Neutrophil (primary cell): Measurements from ENCODE around the gene TRPM3.

Experiments
- H3K27ac ChIP-seq: fragments of 200-600 bp; sonication (generic); 2 replicates; pipeline ENCODE4 v1.5.1; 2016; ENCODE audit warnings: mild to moderate bottlenecking, moderate library complexity
- H3K27me3 ChIP-seq: fragments of 200-600 bp; sonication (generic); 2 replicates; pipeline ENCODE4 v1.6.0; 2016; ENCODE audit warnings: mild to moderate bottlenecking
- H3K36me3 ChIP-seq: fragments of 200-600 bp; sonication (generic); 2 replicates; pipeline ENCODE4 v1.5.1; 2017
- H3K4me1 ChIP-seq, 2 experiments: fragments of 200-600 bp in 1 of 2; sonication (generic) in 1 of 2; 1 replicate in 1 of 2; 2 replicates in 1 of 2; pipeline versions ENCODE4 v1.5.1 to v1.6.1; 2013 to 2016; ENCODE audit warnings: low read depth in 1 of 2, low read length in 1 of 2, mild to moderate bottlenecking in 1 of 2, moderate library complexity in 1 of 2; ENCODE audit not compliant: control insufficient read depth in 1 of 2, insufficient read depth in 1 of 2
- H3K4me3 ChIP-seq, 2 experiments: fragments of 200-600 bp in 1 of 2; sonication (generic) in 1 of 2; 1 replicate in 1 of 2; 2 replicates in 1 of 2; pipeline ENCODE4 v1.5.1; 2013 to 2016; ENCODE audit warnings: low read depth in 1 of 2, low read length in 1 of 2, mild to moderate bottlenecking in 1 of 2, moderate library complexity in 1 of 2
- H3K9me3 ChIP-seq: fragments of 200-600 bp; sonication (generic); 2 replicates; pipeline ENCODE4 v1.5.1; 2016
- CTCF ChIP-seq: fragments of 200-600 bp; sonication (generic); IDR thresholded peaks from 2 replicates; pipeline ENCODE4 v1.5.1; 2016; ENCODE audit warnings: antibody characterized with exemption

Gene TRPM3

GRCh38 chr9:71146511-71146910 is 25.1 kb upstream of the TRPM3 start:
- Histone ChIP-seq H3K9me3 (no peaks in the 10 kb centered on the region), H3K27me3 (no peaks in the 10 kb centered on the region), H3K36me3 (no peaks in the 10 kb centered on the region), H3K4me1 (no peaks in the 10 kb centered on the region), H3K4me3 (no peak overlapping the region), H3K27ac (no peak overlapping the region)
- no peak for TF ChIP-seq CTCF

GRCh38 chr9:71145179-71145578 is 23.8 kb upstream of the TRPM3 start:
- H3K27ac ChIP-seq = no peak overlapping the region
- no peak for TF ChIP-seq CTCF
- no peaks in the 10 kb centered on the region for H3K9me3 ChIP-seq
- H3K4me3 ChIP-seq = no peak overlapping the region
- no peaks in the 10 kb centered on the region for H3K4me1 ChIP-seq
- no peaks in the 10 kb centered on the region for H3K27me3 ChIP-seq
- no peaks in the 10 kb centered on the region for H3K36me3 ChIP-seq

GRCh38 chr9:71144495-71144894 is 23.1 kb upstream of the TRPM3 start:
- H3K4me3 ChIP-seq = no peak overlapping the region
- H3K27me3 ChIP-seq = no peaks in the 10 kb centered on the region
- H3K36me3 ChIP-seq = no peaks in the 10 kb centered on the region
- TF ChIP-seq CTCF = no peak
- H3K9me3 ChIP-seq = no peaks in the 10 kb centered on the region
- no peaks in the 10 kb centered on the region for H3K4me1 ChIP-seq
- no peak overlapping the region for H3K27ac ChIP-seq

GRCh38 chr9:71136696-71137095 is 15.3 kb upstream of the TRPM3 start:
- H3K9me3 ChIP-seq = no peaks in the 10 kb centered on the region
- H3K27ac ChIP-seq = no peak overlapping the region
- H3K27me3 ChIP-seq = no peaks in the 10 kb centered on the region
- no peaks in the 10 kb centered on the region for H3K4me1 ChIP-seq
- H3K36me3 ChIP-seq = no peaks in the 10 kb centered on the region
- no peak for TF ChIP-seq CTCF
- no peak overlapping the region for H3K4me3 ChIP-seq

- H3K36me3 ChIP-seq = no peaks in the 10 kb centered on the region
- TF ChIP-seq CTCF = no peak
Observed at GRCh38 chr9:71131145-71131544, 9.7 kb upstream of the TRPM3 start.

GRCh38 chr9:71130521-71130920 is 9.1 kb upstream of the TRPM3 start:
- no peaks in the 10 kb centered on the region for H3K36me3 ChIP-seq
- H3K4me1 ChIP-seq = no peaks in the 10 kb centered on the region
- no peaks in the 10 kb centered on the region for H3K27me3 ChIP-seq
- H3K9me3 ChIP-seq = no peaks in the 10 kb centered on the region
- H3K27ac ChIP-seq = no peak overlapping the region
- TF ChIP-seq CTCF = no peak
- H3K4me3 ChIP-seq = no peak overlapping the region

More at GRCh38 chr9:71131145-71131544, 9.7 kb upstream of the TRPM3 start:
- no peak overlapping the region for H3K4me3 ChIP-seq
- no peaks in the 10 kb centered on the region for H3K27me3 ChIP-seq
- no peaks in the 10 kb centered on the region for H3K9me3 ChIP-seq
- H3K4me1 ChIP-seq = no peaks in the 10 kb centered on the region
- H3K27ac ChIP-seq = no peak overlapping the region
